RCC 7860 (cell line): ENCODE results near the gene PSKH1.

Experiments
- DNase-seq: peaks from one replicate; pipeline ENCODE4 v3.0.0-alpha.2; 2015; ENCODE audit warnings: low spot score
- FAIRE-seq: peaks from 2 replicates; lab custom pipeline; 2012; peaks lifted over from hg19 to GRCh38; lab: Jason Lieb, UNC

PSKH1 gene

GRCh38 chr16:67939507-67940445 is 46.7 kb downstream of the PSKH1 start:
- DNase-seq = no peak
- no peak for FAIRE-seq

- DNase-seq (no peak), FAIRE-seq (no peak)
Observed at GRCh38 chr16:67940446-67941089, 47.5 kb downstream of the PSKH1 start.

- no peak for FAIRE-seq
- no peak for DNase-seq
Observed at GRCh38 chr16:67941469-67942199, 48.6 kb downstream of the PSKH1 start.

- FAIRE-seq (no peak), DNase-seq (no peak)
Observed at GRCh38 chr16:67942200-67942509, 49.1 kb downstream of the PSKH1 start.

GRCh38 chr16:67942510-67943255 is 49.6 kb downstream of the PSKH1 start:
- no peak for FAIRE-seq
- DNase-seq = no peak

GRCh38 chr16:67943256-67943618 is 50.2 kb downstream of the PSKH1 start:
- DNase-seq (no peak), FAIRE-seq (no peak)

GRCh38 chr16:67943619-67944504 is 50.8 kb downstream of the PSKH1 start, which contains the start of gene LCAT:
Gene LCAT, minus strand, starts transcription at chr16:67944120. Its CDS starts 19 bp downstream, at chr16:67944101.
- DNase-seq (no peak), FAIRE-seq (no peak)

- DNase-seq = no peak
- FAIRE-seq = no peak
Observed at GRCh38 chr16:67944690-67945391, 51.8 kb downstream of the PSKH1 start.

- no peak for DNase-seq
- FAIRE-seq = no peak
Observed at GRCh38 chr16:67945392-67945933, 52.4 kb downstream of the PSKH1 start.

GRCh38 chr16:67946128-67946569 is 53.1 kb downstream of the PSKH1 start:
- no peak for DNase-seq
- no peak for FAIRE-seq

- DNase-seq (no peak), FAIRE-seq (no peak)
Observed at GRCh38 chr16:67946966-67947558, 54.0 kb downstream of the PSKH1 start.

GRCh38 chr16:67948015-67948414 is 55.0 kb downstream of the PSKH1 start:
- DNase-seq = no peak
- FAIRE-seq = no peak

- FAIRE-seq (no peak), DNase-seq (no peak)
Observed at GRCh38 chr16:67949645-67950044, 56.6 kb downstream of the PSKH1 start.

- no peak for DNase-seq
- FAIRE-seq = no peak
Observed at GRCh38 chr16:67950335-67950843, 57.3 kb downstream of the PSKH1 start.

- FAIRE-seq (no peak), DNase-seq (no peak)
Observed at GRCh38 chr16:67951485-67951884, 58.4 kb downstream of the PSKH1 start.

- FAIRE-seq (no peak), DNase-seq (no peak)
Observed at GRCh38 chr16:67953641-67954375, 60.8 kb downstream of the PSKH1 start.

GRCh38 chr16:67954421-67955196 is 61.6 kb downstream of the PSKH1 start:
- no peak for FAIRE-seq
- DNase-seq = no peak
